Measurements from ENCODE around the gene XYLT2. TPM values are rescaled to one million over a fixed set of nuclear protein-coding genes. Genes with fewer than 3 reads are reported as not detected.
A peak's percentile ranks its signal among the peaks of the same experiment; 100 is the strongest.

Gene XYLT2
- 16.9 and 49.3 TPM in 2 replicates for total RNA-seq (2011; cell fraction: chromatin; rRNA removed; ENCODE audit: low replicate concordance)
- 28.8 and 34.7 TPM in 2 replicates for total RNA-seq (2011; cell fraction: nucleolus; rRNA removed)
- total RNA-seq (2011; cell fraction: nucleoplasm; rRNA removed) = 27.6 and 29.6 TPM in 2 replicates
- 9.1 and 14.0 TPM in 2 replicates for total RNA-seq (2014; rRNA removed)
- total RNA-seq (2014; rRNA removed; fragmentation: Illumina TruSeq; extraction: Trizol) = 2.0 and 2.4 TPM in 2 replicates
- total RNA-seq (2015; rRNA removed; fragmentation: Illumina TruSeq; extraction: Trizol) = 4.5 and 10.6 TPM in 2 replicates
- total RNA-seq (2021) = 8.9 and 9.5 TPM in 2 replicates
- 3.8 and 8.4 TPM in 2 replicates for polyA plus RNA-seq (2011; rRNA removed)
- 7.0 and 11.0 TPM in 2 replicates for polyA plus RNA-seq (2011; cell fraction: cytosol; rRNA removed)
- 19.7 and 30.0 TPM in 2 replicates for polyA plus RNA-seq (2011; cell fraction: nucleus; rRNA removed)
- 6.2 and 10.6 TPM in 2 replicates for polyA plus RNA-seq (2012)
- polyA plus RNA-seq (2014; fragmentation: Illumina TruSeq; extraction: Trizol) = 4.3 and 6.5 TPM in 2 replicates
- polyA plus RNA-seq (2014; fragmentation: Nextera tagmentation; extraction: Ambion mirVana) = 1 to 10 TPM in 1 of 2 experiments, under 1 TPM in 1; 0.63 to 1.0 TPM
- polyA plus RNA-seq (2014; rRNA removed) = 7.3 and 8.0 TPM in 2 replicates
- polyA minus RNA-seq (2011; rRNA and poly(A)+ RNA removed) = 6.2 and 7.9 TPM in 2 replicates
- polyA minus RNA-seq (2011; cell fraction: cytosol; rRNA and poly(A)+ RNA removed) = 8.8 and 29.4 TPM in 2 replicates
- polyA minus RNA-seq (2011; cell fraction: nucleus; rRNA and poly(A)+ RNA removed) = 9.4 and 10.1 TPM in 2 replicates
- percentile 68 among the genes with signal in this experiment for Bru-seq, nascent RNA
- BruChase-seq, experiment 1, labeled RNA remaining after a 2-hour chase = percentile 59 among the genes with signal in this experiment
- percentile 63 among the genes with signal in this experiment for BruChase-seq, experiment 2, labeled RNA remaining after a 6-hour chase
- long read RNA-seq, experiment 1, partial matches to known transcripts = 8 of 22 reads
- long read RNA-seq, experiment 1, other reads (novel, unspliced or antisense) = 7 of 22 reads
- long read RNA-seq, experiment 2 = 0 reads
- long read RNA-seq, experiment 3, partial matches to known transcripts = 0 of 2 reads
- long read RNA-seq, experiment 3, other reads (novel, unspliced or antisense) = 1 of 2 reads

GRCh38 chr17:50345432-50346312 is at the start of gene XYLT2:
XYLT2 (plus strand) TSS chr17:50346126; CDS start chr17:50346141, 15 bp downstream.
- in situ Hi-C loops (cut with MboI) = no loop called here
- Histone ChIP-seq H2AFZ (ENCODE audit: low read depth, low read length) (peak within 1 kb of the TSS; percentile 99), H4K20me1 (replicated peaks; ENCODE audit: control insufficient read depth, insufficient read depth, low read length) (no peaks in the 10 kb centered on the region; the same call in 1 of the 2 replicates), H3K27me3 (ENCODE audit: control insufficient read depth in 2 of 2, insufficient read depth in 2 of 2, low read length in 2 of 2) (no peaks in the 10 kb centered on the region), H3K9me3 (replicated peaks; ENCODE audit: control insufficient read depth, insufficient read depth, low read depth, low read length) (peaks cover 6% of the 10 kb centered on the region), H3K4me3 (peak within 1 kb of the TSS; percentile 81), H3K9me1 (ENCODE audit: control insufficient read depth, insufficient read depth, low read length) (peaks cover 3% of the 10 kb centered on the region), H3K79me2 (ENCODE audit: control insufficient read depth, insufficient read depth, low read length) (peaks cover 18% of the 10 kb centered on the region), H3K9ac (ENCODE audit: insufficient read depth in 1 of 2, low read depth in 2 of 2, low read length in 2 of 2) (peak within 1 kb of the TSS; percentile 65 to 94), H3K4me1 (replicated peaks in 1 of 2; ENCODE audit: control insufficient read depth in 2 of 2, insufficient read depth in 2 of 2, low read length in 2 of 2) (peaks cover 8 to 29% of the 10 kb centered on the region in 2 experiments; a peak in 4 of 5 replicates), H3K27ac (ENCODE audit: extremely low read depth, low read depth, low read length) (peak within 1 kb of the TSS; percentile 66), H3K4me2 (ENCODE audit: insufficient read depth, low read length) (peak within 1 kb of the TSS; percentile 90), H3K36me3 (ENCODE audit: control insufficient read depth, insufficient read depth, low read length) (no peaks in the 10 kb centered on the region)
- BruUV-seq (replicated peaks) = TSS peak; percentile 76
- DNase-seq (ENCODE audit: extremely low read depth in 1 of 4, low spot score in 3 of 4) (peak; percentile 91 to 97 (median 97)), ATAC-seq (peak; percentile 94), FAIRE-seq (no peak)
- WGBS (ENCODE audit: insufficient coverage, low coverage, missing lambda C conversion rate) = 5% methylated on average over 53 of the region's 87 CpGs
- intact Hi-C loops (cut with micrococcal nuclease) = no loop called here
- ChIA-PET POLR2A (interaction anchor here (0.6 to 1.2 kb wide), 7 partner anchors 10 to 231 kb away, joined by 3 to 6 read pairs (median 4); no protein-coding TSS in a partner anchor), CTCF (ENCODE audit: low intra/inter-chr PET ratio) (no interaction called here)
- TF ChIP-seq RBFOX2 (IDR thresholded peaks at IDR 0.05; ENCODE audit: low read depth, low read length) (peak; percentile 82), FIP1L1 (IDR thresholded peaks at IDR 0.05; ENCODE audit: low read depth, low read length, poor library complexity, severe bottlenecking) (peak; percentile 56), MAZ (CRISPR knock-in tag; conservative IDR thresholded peaks at IDR 0.05 in 1 of 2, IDR thresholded peaks at IDR 0.05 in 1 of 2) (no peak; a peak in 4 of 4 replicates), PHTF2 (CRISPR knock-in tag; IDR thresholded peaks at IDR 0.05) (no peak), ZNF449 (CRISPR knock-in tag; IDR thresholded peaks at IDR 0.05) (no peak), ZNF512 (tag; IDR thresholded peaks at IDR 0.05) (no peak), NFE2L1 (tag; IDR thresholded peaks at IDR 0.05; ENCODE audit: borderline replicate concordance, low read depth) (no peak), U2AF2 (optimal IDR thresholded peaks at IDR 0.05; ENCODE audit: low read depth, low read length) (no peak), NUFIP1 (IDR thresholded peaks at IDR 0.05; ENCODE audit: partially characterized antibody) (no peak), ZNF785 (CRISPR knock-in tag; IDR thresholded peaks at IDR 0.05) (no peak), RFX7 (CRISPR knock-in tag; IDR thresholded peaks at IDR 0.05) (no peak)
- TF ChIP-seq, protein P1, sequence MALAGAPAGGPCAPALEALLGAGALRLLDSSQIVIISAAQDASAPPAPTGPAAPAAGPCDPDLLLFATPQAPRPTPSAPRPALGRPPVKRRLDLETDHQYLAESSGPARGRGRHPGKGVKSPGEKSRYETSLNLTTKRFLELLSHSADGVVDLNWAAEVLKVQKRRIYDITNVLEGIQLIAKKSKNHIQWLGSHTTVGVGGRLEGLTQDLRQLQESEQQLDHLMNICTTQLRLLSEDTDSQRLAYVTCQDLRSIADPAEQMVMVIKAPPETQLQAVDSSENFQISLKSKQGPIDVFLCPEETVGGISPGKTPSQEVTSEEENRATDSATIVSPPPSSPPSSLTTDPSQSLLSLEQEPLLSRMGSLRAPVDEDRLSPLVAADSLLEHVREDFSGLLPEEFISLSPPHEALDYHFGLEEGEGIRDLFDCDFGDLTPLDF (CRISPR knock-in tag; IDR thresholded peaks at IDR 0.05) = no peak

All from K562 (cell line).